ENCODE measurements around the gene WDR4. TPM values are rescaled to one million over a fixed set of nuclear protein-coding genes. Genes with fewer than 3 reads are reported as not detected.

WDR4 gene
- total and polyA plus RNA-seq, 5 donors from 2014 or later = 5.7 to 18.4 (median 7.8) TPM

- ATAC-seq (ENCODE audit: low read depth in 2 of 2) (no peak), DNase-seq (no peak)
- no peaks in the 10 kb centered on the region for H3K9me3 ChIP-seq (ENCODE audit: control insufficient read depth in 2 of 2, low read length in 2 of 2)
- Mint-ChIP-seq H3K4me1 (peaks cover 8 to 27% (median 19%) of the 10 kb centered on the region in 4 donors), H3K36me3 (peaks cover 37% of the 10 kb centered on the region), H3K4me3 (no peak overlapping the region), H3K27ac (no peak overlapping the region), H3K9me3 (no peaks in the 10 kb centered on the region), H3K27me3 (no peaks in the 10 kb centered on the region)
- no peak overlapping the region for H3K4me3 ChIP-seq (ENCODE audit: low read depth, low read length)
- H3K27ac ChIP-seq (ENCODE audit: insufficient read depth, low read length, poor library complexity, severe bottlenecking) = no peak overlapping the region
- no peaks in the 10 kb centered on the region for H3K27me3 ChIP-seq (ENCODE audit: control insufficient read depth, insufficient read depth, low read length)
- H3K4me1 ChIP-seq (ENCODE audit: control insufficient read depth, insufficient read depth, low read length, poor library complexity, severe bottlenecking) = peaks cover 3% of the 10 kb centered on the region
- peaks cover 67% of the 10 kb centered on the region for H3K36me3 ChIP-seq (ENCODE audit: control insufficient read depth, insufficient read depth, low read length)
Measured at GRCh38 chr21:42900446-42900845, 21.1 kb upstream of the WDR4 start.

- Histone ChIP-seq H3K4me1 (ENCODE audit: control insufficient read depth, insufficient read depth, low read length, poor library complexity, severe bottlenecking) (peaks cover 13% of the 10 kb centered on the region), H3K36me3 (ENCODE audit: control insufficient read depth, insufficient read depth, low read length) (peaks cover 13% of the 10 kb centered on the region), H3K4me3 (ENCODE audit: low read depth, low read length) (peak within 1 kb of the TSS; percentile 90), H3K27me3 (ENCODE audit: control insufficient read depth, insufficient read depth, low read length) (no peaks in the 10 kb centered on the region), H3K27ac (ENCODE audit: insufficient read depth, low read length, poor library complexity, severe bottlenecking) (peak within 1 kb of the TSS; percentile 95), H3K9me3 (ENCODE audit: control insufficient read depth in 2 of 2, low read length in 2 of 2) (no peaks in the 10 kb centered on the region)
- Mint-ChIP-seq H3K36me3 (peaks cover 8% of the 10 kb centered on the region), H3K9me3 (no peaks in the 10 kb centered on the region), H3K4me3 (peak within 1 kb of the TSS; percentile 85 to 94 (median 89)), H3K27ac (peak within 1 kb of the TSS; percentile 95 to 97 (median 95)), H3K27me3 (peaks cover 5% of the 10 kb centered on the region), H3K4me1 (peaks cover 6 to 28% (median 19%) of the 10 kb centered on the region in 4 donors)
- DNase-seq = peak; percentile 99 to 100 (median 99)
- ATAC-seq (ENCODE audit: low read depth in 2 of 2) = peak; percentile 93 to 95
Measured at GRCh38 chr21:42892931-42893755, 13.8 kb upstream of the WDR4 start, which contains the start of gene NDUFV3. Gene NDUFV3, plus strand, starts transcription at chr21:42893309. Its CDS starts 25 bp downstream, at chr21:42893334.

- peak overlapping the region; percentile 73 for H3K4me3 ChIP-seq (ENCODE audit: low read depth, low read length)
- Mint-ChIP-seq H3K9me3 (no peaks in the 10 kb centered on the region), H3K27ac (peak overlapping the region in 2 of 3 donors; percentile 95 to 97), H3K27me3 (peaks cover 5% of the 10 kb centered on the region), H3K4me1 (peaks cover 6 to 23% (median 16%) of the 10 kb centered on the region in 4 donors), H3K4me3 (peak overlapping the region; percentile 85 to 89 (median 88)), H3K36me3 (peaks cover 3% of the 10 kb centered on the region)
- no peaks in the 10 kb centered on the region for H3K27me3 ChIP-seq (ENCODE audit: control insufficient read depth, insufficient read depth, low read length)
- no peaks in the 10 kb centered on the region for H3K9me3 ChIP-seq (ENCODE audit: control insufficient read depth in 2 of 2, low read length in 2 of 2)
- peaks cover 13% of the 10 kb centered on the region for H3K4me1 ChIP-seq (ENCODE audit: control insufficient read depth, insufficient read depth, low read length, poor library complexity, severe bottlenecking)
- peak overlapping the region; percentile 95 for H3K27ac ChIP-seq (ENCODE audit: insufficient read depth, low read length, poor library complexity, severe bottlenecking)
- no peak for ATAC-seq (ENCODE audit: low read depth in 2 of 2)
- DNase-seq = no peak
- H3K36me3 ChIP-seq (ENCODE audit: control insufficient read depth, insufficient read depth, low read length) = peaks cover 8% of the 10 kb centered on the region
Measured at GRCh38 chr21:42892582-42892930, 13.2 kb upstream of the WDR4 start.

DNA sequence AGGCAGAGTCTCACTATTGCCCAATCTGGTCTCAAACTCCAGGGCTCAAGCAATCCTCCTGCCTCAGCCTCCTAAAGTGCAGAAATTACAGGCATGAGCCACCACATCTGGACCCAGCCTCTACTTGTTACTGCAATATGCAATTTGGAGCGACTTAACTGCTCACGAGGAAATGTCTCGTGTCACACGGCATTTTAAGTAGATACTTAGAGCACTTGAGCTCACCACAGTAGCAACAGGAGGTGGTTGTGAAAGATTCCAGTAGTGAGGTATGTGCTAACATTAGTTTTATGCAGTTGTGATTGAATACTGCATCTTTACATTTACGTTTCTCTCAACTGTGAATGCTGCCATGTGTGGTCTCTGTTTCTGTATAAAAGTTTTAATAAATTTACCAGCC, 8.0 kb upstream of the WDR4 start:
- DNase-seq = no peak
- Histone ChIP-seq H3K9me3 (ENCODE audit: control insufficient read depth in 2 of 2, low read length in 2 of 2) (no peaks in the 10 kb centered on the region), H3K27me3 (ENCODE audit: control insufficient read depth, insufficient read depth, low read length) (no peaks in the 10 kb centered on the region), H3K4me3 (ENCODE audit: low read depth, low read length) (no peak overlapping the region), H3K27ac (ENCODE audit: insufficient read depth, low read length, poor library complexity, severe bottlenecking) (no peak overlapping the region), H3K36me3 (ENCODE audit: control insufficient read depth, insufficient read depth, low read length) (no peaks in the 10 kb centered on the region), H3K4me1 (ENCODE audit: control insufficient read depth, insufficient read depth, low read length, poor library complexity, severe bottlenecking) (peaks cover 2% of the 10 kb centered on the region)
- Mint-ChIP-seq H3K36me3 (no peaks in the 10 kb centered on the region), H3K27ac (no peak overlapping the region), H3K27me3 (peaks cover 2% of the 10 kb centered on the region), H3K4me3 (no peak overlapping the region), H3K4me1 (peaks cover 0 to 2% (median 2%) of the 10 kb centered on the region in 4 donors), H3K9me3 (no peaks in the 10 kb centered on the region)
- no peak for ATAC-seq (ENCODE audit: low read depth in 2 of 2)

DNA sequence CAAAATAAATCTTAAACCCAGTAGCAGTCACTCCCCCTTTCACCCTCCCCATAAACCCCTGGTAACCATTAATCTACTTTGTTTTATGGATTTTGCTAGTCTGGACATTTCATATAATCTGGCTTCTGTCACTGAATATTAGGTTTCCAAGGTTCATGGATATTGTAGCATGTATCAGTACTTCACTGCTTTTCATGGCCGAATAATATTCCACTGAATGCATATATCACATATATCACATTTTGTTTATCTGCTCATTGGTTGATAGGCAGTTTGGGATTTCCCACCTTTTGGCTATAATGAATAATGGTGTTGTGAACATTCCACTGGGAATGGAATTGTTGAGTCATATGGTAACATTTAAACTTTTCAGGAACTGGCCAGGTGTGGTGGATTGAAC, 4.6 kb upstream of the WDR4 start:
- Mint-ChIP-seq H3K4me1 (peaks cover 8 to 22% (median 13%) of the 10 kb centered on the region in 4 donors), H3K27me3 (peaks cover 4% of the 10 kb centered on the region), H3K4me3 (peak overlapping the region in 1 of 4 donors; percentile 49), H3K27ac (no peak overlapping the region), H3K36me3 (no peaks in the 10 kb centered on the region), H3K9me3 (no peaks in the 10 kb centered on the region)
- ATAC-seq (ENCODE audit: low read depth in 2 of 2) (no peak), DNase-seq (no peak)
- Histone ChIP-seq H3K4me3 (ENCODE audit: low read depth, low read length) (no peak overlapping the region), H3K27ac (ENCODE audit: insufficient read depth, low read length, poor library complexity, severe bottlenecking) (no peak overlapping the region), H3K27me3 (ENCODE audit: control insufficient read depth, insufficient read depth, low read length) (no peaks in the 10 kb centered on the region), H3K9me3 (ENCODE audit: control insufficient read depth in 2 of 2, low read length in 2 of 2) (no peaks in the 10 kb centered on the region), H3K36me3 (ENCODE audit: control insufficient read depth, insufficient read depth, low read length) (no peaks in the 10 kb centered on the region), H3K4me1 (ENCODE audit: control insufficient read depth, insufficient read depth, low read length, poor library complexity, severe bottlenecking) (peaks cover 11% of the 10 kb centered on the region)

GRCh38 chr21:42880352-42880751, 1.0 kb upstream of the WDR4 start:
- ATAC-seq (ENCODE audit: low read depth in 2 of 2) = no peak

DNA sequence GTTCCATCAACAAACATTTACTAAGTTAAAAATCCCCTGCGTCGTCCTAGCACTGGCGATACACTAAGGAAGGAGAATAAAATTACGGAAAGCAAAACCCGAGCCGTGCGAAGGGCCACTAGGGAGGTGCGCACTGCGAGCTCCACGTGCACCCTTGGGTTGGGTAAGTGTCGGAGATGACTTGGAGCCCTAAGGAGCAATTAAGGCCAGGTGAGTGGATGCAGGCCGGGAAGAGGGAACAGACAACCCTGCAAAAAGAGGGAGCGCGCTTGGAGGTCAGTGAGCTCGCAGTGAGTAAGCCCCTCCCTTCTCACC, 704 bp downstream of the WDR4 start:
- no peaks in the 10 kb centered on the region for H3K9me3 ChIP-seq (ENCODE audit: control insufficient read depth in 2 of 2, low read length in 2 of 2)
- Mint-ChIP-seq H3K4me1 (peaks cover 17 to 38% (median 22%) of the 10 kb centered on the region in 4 donors), H3K9me3 (no peaks in the 10 kb centered on the region), H3K36me3 (peaks cover 14% of the 10 kb centered on the region), H3K27ac (peak overlapping the region; percentile 67 to 100 (median 99)), H3K4me3 (peak overlapping the region; percentile 93 to 99 (median 95)), H3K27me3 (peaks cover 4% of the 10 kb centered on the region)
- DNase-seq = no peak
- peak overlapping the region; percentile 85 for H3K27ac ChIP-seq (ENCODE audit: insufficient read depth, low read length, poor library complexity, severe bottlenecking)
- no peaks in the 10 kb centered on the region for H3K27me3 ChIP-seq (ENCODE audit: control insufficient read depth, insufficient read depth, low read length)
- peaks cover 2% of the 10 kb centered on the region for H3K36me3 ChIP-seq (ENCODE audit: control insufficient read depth, insufficient read depth, low read length)
- peaks cover 21% of the 10 kb centered on the region for H3K4me1 ChIP-seq (ENCODE audit: control insufficient read depth, insufficient read depth, low read length, poor library complexity, severe bottlenecking)
- peak overlapping the region; percentile 95 for H3K4me3 ChIP-seq (ENCODE audit: low read depth, low read length)
- ATAC-seq (ENCODE audit: low read depth in 2 of 2) = peak in 1 of 2 donors; percentile 1

More at GRCh38 chr21:42880352-42880751, 1.0 kb upstream of the WDR4 start:
- peaks cover 4% of the 10 kb centered on the region for H3K27me3 Mint-ChIP-seq
- no peak for DNase-seq
- no peaks in the 10 kb centered on the region for H3K9me3 Mint-ChIP-seq
- Histone ChIP-seq H3K36me3 (ENCODE audit: control insufficient read depth, insufficient read depth, low read length) (no peaks in the 10 kb centered on the region), H3K4me1 (ENCODE audit: control insufficient read depth, insufficient read depth, low read length, poor library complexity, severe bottlenecking) (peaks cover 21% of the 10 kb centered on the region), H3K9me3 (ENCODE audit: control insufficient read depth in 2 of 2, low read length in 2 of 2) (no peaks in the 10 kb centered on the region), H3K27ac (ENCODE audit: insufficient read depth, low read length, poor library complexity, severe bottlenecking) (peak overlapping the region; percentile 85), H3K4me3 (ENCODE audit: low read depth, low read length) (peak overlapping the region; percentile 95), H3K27me3 (ENCODE audit: control insufficient read depth, insufficient read depth, low read length) (no peaks in the 10 kb centered on the region)
- H3K4me3 Mint-ChIP-seq = peak overlapping the region; percentile 93 to 99 (median 95)
- H3K27ac Mint-ChIP-seq = peak overlapping the region; percentile 84 to 100 (median 99)
- peaks cover 4% of the 10 kb centered on the region for H3K36me3 Mint-ChIP-seq
- peaks cover 15 to 38% (median 22%) of the 10 kb centered on the region in 4 donors for H3K4me1 Mint-ChIP-seq
